Uterus (tissue), 2 donors: ENCODE data around the gene MCU.

Experiments
- CTCF ChIP-seq, 4 experiments: fragments of 200-600 bp in 2 of 4; fragments of 450-650 bp in 2 of 4; sonication (generic) in 2 of 4; IDR thresholded peaks; one replicate each; pipeline ENCODE4 v1.5.1; 2016 to 2019; ENCODE audit warnings: antibody characterized with exemption in 4 of 4, mild to moderate bottlenecking in 2 of 4, moderate library complexity in 1 of 4
- POLR2A ChIP-seq, 2 donors: fragments of 450-650 bp; IDR thresholded peaks; one replicate each; pipeline ENCODE4 v1.6.1; 2016; ENCODE audit warnings: antibody characterized with exemption in 2 of 2, mild to moderate bottlenecking in 1 of 2, moderate library complexity in 1 of 2

GRCh38 chr10:72779874-72780273 lies 87.9 kb downstream of the MCU start:
- TF ChIP-seq CTCF (IDR thresholded peaks at IDR 0.05): no peak
- no peak for TF ChIP-seq POLR2A (IDR thresholded peaks at IDR 0.05)
